ENCODE measurements around the gene KRT81.
"Not testable (repeated sequence)": the region's sequence is repeated elsewhere in the genome, so short reads cannot be mapped to it uniquely, and the experiment has no call there.

- TF ChIP-seq CTCF, POLR2A (IDR thresholded peaks at IDR 0.05): not testable (repeated sequence)
Observed at GRCh38 chr12:52252175-52252615, 39.1 kb downstream of the KRT81 start.
